RWPE1 (cell line): ENCODE data around the gene UNC5B.
A peak's percentile ranks its signal among the peaks of the same experiment; 100 is the strongest.

ENCODE experiments used
- CTCF ChIA-PET: fragments of 350-600 bp; sonication (Branson Sonifier 250); formaldehyde crosslinking; extraction: SDS; loops from one replicate; lab custom pipeline; 2021; lab: Yijun Ruan, JAX
- POLR2A ChIA-PET: fragments of 400-600 bp; formaldehyde crosslinking; extraction: SDS; loops from one replicate; lab custom pipeline; 2020; ENCODE audit warnings: antibody characterized with exemption; ENCODE audit not compliant: low non-redundant PET; lab: Yijun Ruan, JAX
- DNase-seq: peaks from one replicate; pipeline ENCODE4 v3.0.0; 2012; ENCODE audit warnings: low spot score
- H3K27ac ChIP-seq: fragments of 450-650 bp; 2 replicates; pipeline ENCODE4 v1.5.1; 2017
- CTCF ChIP-seq: fragments of 450-650 bp; conservative IDR thresholded peaks from 2 replicates; pipeline ENCODE4 v1.5.1; 2017; ENCODE audit warnings: low read depth, mild to moderate bottlenecking

The UNC5B gene

GRCh38 chr10:71214641-71215559, 2.5 kb downstream of the UNC5B start:
- CTCF ChIA-PET: interaction anchor here (0.6 to 2.5 kb wide), 5 partner anchors 55 to 767 kb away, joined by 3 to 9 read pairs (median 4); no protein-coding TSS in a partner anchor
- no peak for TF ChIP-seq CTCF
- no peak for DNase-seq
- POLR2A ChIA-PET: interaction anchor here (0.6 kb wide), 1 partner anchor 1193 kb away, joined by 10 read pairs; no protein-coding TSS in a partner anchor
- peak overlapping the region; percentile 89 for H3K27ac ChIP-seq

GRCh38 chr10:71216363-71216695, 4.0 kb downstream of the UNC5B start:
- ChIA-PET POLR2A (interaction anchor here (0.6 kb wide), 1 partner anchor 90 kb away, joined by 3 read pairs; no protein-coding TSS in a partner anchor), CTCF (interaction anchor here (0.6 to 2.5 kb wide), 3 partner anchors 48 to 54 kb away, joined by 3 to 9 read pairs (median 6); no protein-coding TSS in a partner anchor)
- no peak for TF ChIP-seq CTCF
- DNase-seq: no peak
- peak overlapping the region; percentile 89 for H3K27ac ChIP-seq

- no peak for TF ChIP-seq CTCF
- DNase-seq: no peak
- peak overlapping the region; percentile 89 for H3K27ac ChIP-seq
- ChIA-PET POLR2A (no interaction called here), CTCF (interaction anchor here (0.6 to 1.7 kb wide), 4 partner anchors 8 to 68 kb away, joined by 3 to 6 read pairs (median 3); no protein-coding TSS in a partner anchor)
Measured at GRCh38 chr10:71216751-71217265, 4.4 kb downstream of the UNC5B start.

GRCh38 chr10:71217266-71218045, 5.1 kb downstream of the UNC5B start:
- peak overlapping the region; percentile 89 for H3K27ac ChIP-seq
- ChIA-PET POLR2A (interaction anchor here (1.0 kb wide), 1 partner anchor 43 kb away, joined by 7 read pairs; no protein-coding TSS in a partner anchor), CTCF (interaction anchor here (0.6 to 1.7 kb wide), 9 partner anchors 9 to 594 kb away, joined by 3 to 6 read pairs (median 3); no protein-coding TSS in a partner anchor)
- peak; percentile 67 for DNase-seq
- TF ChIP-seq CTCF: no peak

GRCh38 chr10:71218046-71218650, 5.8 kb downstream of the UNC5B start:
- CTCF ChIA-PET: interaction anchor here (0.6 to 1.3 kb wide), 5 partner anchors 12 to 594 kb away, joined by 3 to 4 read pairs (median 3); no protein-coding TSS in a partner anchor
- TF ChIP-seq CTCF: no peak
- POLR2A ChIA-PET: interaction anchor here (0.7 to 1.0 kb wide), 2 partner anchors 42 to 602 kb away, joined by 3 to 7 read pairs; no protein-coding TSS in a partner anchor
- DNase-seq: peak; percentile 70
- peak overlapping the region; percentile 89 for H3K27ac ChIP-seq
